Measurements from ENCODE around the gene TCF25. TPM values are rescaled to one million over a fixed set of nuclear protein-coding genes. Genes with fewer than 3 reads are reported as not detected.

The TCF25 gene
- total and polyA plus RNA-seq, 12 donors, result 177 to 438 (median 213) TPM

- WGBS, 4 donors, result 86 to 90% (median 87%) methylated on average over 26 of the region's 26 CpGs
- Histone ChIP-seq H3K36me3 (replicated peaks in 1 of 2) (no peaks in the 10 kb centered on the region), H3K4me3 (no peak overlapping the region), H3K27me3 (no peaks in the 10 kb centered on the region), H3K4me1 (replicated peaks in 1 of 2) (peaks cover 6 to 27% of the 10 kb centered on the region in 2 donors), H3K27ac (no peak overlapping the region), H3K9me3 (replicated peaks in 1 of 3) (no peaks in the 10 kb centered on the region)
- intact Hi-C loops (cut with DNase I), result no loop called here
- no peak for DNase-seq
- no peak for TF ChIP-seq CTCF (IDR thresholded peaks at IDR 0.05)
Measured at GRCh38 chr16:89826531-89827382, 46.6 kb upstream of the TCF25 start.

- H3K9me3 ChIP-seq (replicated peaks in 1 of 3), result no peaks in the 10 kb centered on the region
- no peak for TF ChIP-seq CTCF (IDR thresholded peaks at IDR 0.05)
- peak in 1 of 2 donors; percentile 62 for TF ChIP-seq POLR2A (IDR thresholded peaks at IDR 0.05)
- H3K36me3 ChIP-seq (replicated peaks in 1 of 2), result no peaks in the 10 kb centered on the region
- WGBS, 4 donors, result 6 to 38% (median 10%) methylated on average over 12 to 43 of the region's 43 CpGs
- H3K27me3 ChIP-seq, result no peaks in the 10 kb centered on the region
- H3K4me3 ChIP-seq, result peak overlapping the region in 2 of 4 donors; percentile 50 to 73
- intact Hi-C loops (cut with DNase I), result no loop called here
- peak overlapping the region in 3 of 5 donors; percentile 9 to 77 (median 60) for H3K27ac ChIP-seq
- peaks cover 6 to 27% of the 10 kb centered on the region in 2 donors for H3K4me1 ChIP-seq (replicated peaks in 1 of 2)
- peak; percentile 48 to 87 (median 65) for DNase-seq
Measured at GRCh38 chr16:89827383-89828198, 45.8 kb upstream of the TCF25 start.

GRCh38 chr16:89828199-89828869 lies 45.1 kb upstream of the TCF25 start, which contains the start of gene SPIRE2:
TSS of gene SPIRE2 (plus strand) at chr16:89828475. CDS start at chr16:89828551, 76 bp downstream.
- Histone ChIP-seq H3K27ac (peak within 1 kb of the TSS in 3 of 5 donors; percentile 9 to 77 (median 60)), H3K36me3 (replicated peaks in 1 of 2) (no peaks in the 10 kb centered on the region), H3K9me3 (replicated peaks in 1 of 3) (no peaks in the 10 kb centered on the region), H3K4me1 (replicated peaks in 1 of 2) (peaks cover 6 to 20% of the 10 kb centered on the region in 2 donors), H3K4me3 (peak within 1 kb of the TSS in 2 of 4 donors; percentile 50 to 73), H3K27me3 (no peaks in the 10 kb centered on the region)
- TF ChIP-seq CTCF (IDR thresholded peaks at IDR 0.05), result no peak
- WGBS, 4 donors, result 0 to 1% (median 1%) methylated on average over 3 to 94 of the region's 98 CpGs; no CpG with 5 or more reads in 1 of the 4 donors
- intact Hi-C loops (cut with DNase I), result no loop called here
- DNase-seq, result peak; percentile 70 to 84 (median 78)

Data from adrenal gland (tissue), 12 donors.